Midbrain (tissue), 1 donor: ENCODE data around the gene EHHADH.

Source experiments
- DNase-seq: peaks from one replicate; lab custom pipeline; 2025; lab: John Stamatoyannopoulos, UW

The EHHADH gene

DNA sequence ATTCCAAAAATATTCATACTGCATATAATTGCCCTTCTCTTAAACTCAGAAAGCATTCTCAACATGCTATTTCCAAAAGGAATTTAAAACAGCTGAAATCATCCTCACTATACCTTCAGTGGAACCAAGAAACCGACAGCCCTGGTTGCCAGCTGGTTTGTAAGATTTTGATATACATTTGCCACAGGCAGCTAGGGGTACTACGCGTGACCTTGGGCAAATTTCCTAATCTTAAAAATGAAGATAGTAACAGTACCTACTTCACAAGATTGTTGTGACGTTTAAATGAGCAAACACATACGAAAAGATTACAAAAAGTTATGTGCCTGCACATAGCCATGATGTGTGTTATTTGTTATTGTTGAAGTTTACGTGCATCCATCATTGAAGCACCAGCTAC is 108.3 kb downstream of the EHHADH start:
- no peak for DNase-seq

DNA sequence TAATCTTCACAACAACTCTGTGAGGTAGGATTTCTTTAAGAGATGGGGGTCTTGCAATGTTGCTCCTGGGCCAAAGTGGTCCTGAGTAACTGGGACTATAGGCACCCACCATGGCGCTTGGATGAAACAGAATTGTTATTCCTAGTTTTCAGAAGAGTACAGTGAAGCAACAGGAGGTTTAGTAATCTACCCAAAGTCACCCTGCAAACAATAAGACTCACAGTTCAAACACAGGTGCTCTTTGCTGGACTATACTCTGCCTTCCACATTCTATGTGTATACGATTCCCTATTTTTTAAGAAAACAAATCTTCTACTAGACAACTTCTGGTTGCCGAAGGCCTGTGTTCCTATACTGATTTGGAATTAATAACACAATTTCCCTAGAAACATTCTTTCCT is 109.1 kb downstream of the EHHADH start:
- no peak for DNase-seq
